Mucosa of stomach (tissue), 1 donor: ENCODE results near the gene TRIM37.
"Not testable (repeated sequence)": the region's sequence is repeated elsewhere in the genome, so short reads cannot be mapped to it uniquely, and the experiment has no call there.

Experiments
- H3K27me3 ChIP-seq: one replicate; pipeline ENCODE4 v1.7.0; 2013; ENCODE audit warnings: mild to moderate bottlenecking, low read length; ENCODE audit not compliant: control insufficient read depth, insufficient read depth
- H3K36me3 ChIP-seq: one replicate; pipeline ENCODE4 v1.7.0; 2013; ENCODE audit warnings: low read length; ENCODE audit not compliant: control insufficient read depth, insufficient read depth
- H3K4me1 ChIP-seq: one replicate; pipeline ENCODE4 v1.7.0; 2013; ENCODE audit warnings: mild to moderate bottlenecking, low read length; ENCODE audit not compliant: control insufficient read depth, insufficient read depth
- H3K4me3 ChIP-seq: one replicate; pipeline ENCODE4 v1.7.0; 2013; ENCODE audit warnings: low read length
- H3K9ac ChIP-seq: one replicate; pipeline ENCODE4 v1.7.0; 2013; ENCODE audit warnings: mild to moderate bottlenecking, low read length, moderate library complexity
- H3K9me3 ChIP-seq: one replicate; pipeline ENCODE4 v1.7.0; 2013; ENCODE audit warnings: mild to moderate bottlenecking, low read length, moderate library complexity; ENCODE audit not compliant: control insufficient read depth
- donor health status: Pancreatic carcinoma.

Gene TRIM37

DNA sequence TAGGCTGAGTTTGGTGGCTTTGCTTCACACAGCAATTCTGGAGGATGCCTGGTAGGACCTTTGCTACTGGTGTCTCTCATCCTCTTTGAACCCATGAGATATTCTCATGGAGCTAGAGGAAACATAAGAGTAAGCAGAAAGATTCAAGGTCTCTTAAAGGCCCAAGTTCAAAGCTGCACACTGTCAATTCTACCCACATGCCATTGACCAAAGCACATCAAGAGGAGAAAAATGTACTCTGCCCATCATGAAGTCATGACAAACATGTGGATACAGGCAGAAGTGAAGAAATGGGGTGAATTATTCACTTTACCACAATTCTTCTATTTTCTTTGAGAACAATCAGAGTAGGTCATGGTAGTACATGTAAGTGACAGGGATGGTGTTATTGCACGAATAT is 35.2 kb upstream of the TRIM37 start:
- H3K9ac ChIP-seq, result no peak overlapping the region
- no peaks in the 10 kb centered on the region for H3K9me3 ChIP-seq

DNA sequence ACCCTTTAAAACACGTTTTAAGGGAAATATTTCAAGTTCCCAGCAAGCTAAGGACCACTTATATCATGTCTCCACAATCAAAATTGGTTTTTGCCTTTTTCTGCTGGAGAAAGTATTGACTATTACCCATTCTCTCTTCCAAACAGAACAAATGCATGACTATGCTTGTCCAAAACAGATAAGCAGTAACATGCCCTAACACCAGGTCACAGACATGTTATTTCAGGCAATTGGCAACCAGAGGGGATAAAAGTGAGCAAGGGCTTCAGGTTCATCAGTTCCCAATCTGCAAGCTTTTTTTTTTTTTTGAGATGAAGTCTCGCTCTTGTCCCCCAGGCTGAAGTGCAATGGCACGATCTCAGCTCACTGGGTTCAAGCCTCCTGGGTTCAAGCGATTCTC is 33.3 kb upstream of the TRIM37 start:
- H3K9me3 ChIP-seq, result no peaks in the 10 kb centered on the region
- no peaks in the 10 kb centered on the region for H3K27me3 ChIP-seq
- H3K9ac ChIP-seq, result no peak overlapping the region
- no peaks in the 10 kb centered on the region for H3K36me3 ChIP-seq
- H3K4me3 ChIP-seq, result no peak overlapping the region
- no peaks in the 10 kb centered on the region for H3K4me1 ChIP-seq

More for the DNA sequence above, 35.2 kb upstream of the TRIM37 start:
- Histone ChIP-seq H3K27me3 (no peaks in the 10 kb centered on the region), H3K4me1 (no peaks in the 10 kb centered on the region), H3K4me3 (no peak overlapping the region), H3K36me3 (no peaks in the 10 kb centered on the region)

- H3K36me3 ChIP-seq, H3K27me3 ChIP-seq, H3K4me1 ChIP-seq, H3K9me3 ChIP-seq, H3K4me3 ChIP-seq, H3K9ac ChIP-seq: not testable (repeated sequence)
These were observed 31.7 kb upstream of the TRIM37 start for GRCh38 chr17:59138339-59138738.

DNA sequence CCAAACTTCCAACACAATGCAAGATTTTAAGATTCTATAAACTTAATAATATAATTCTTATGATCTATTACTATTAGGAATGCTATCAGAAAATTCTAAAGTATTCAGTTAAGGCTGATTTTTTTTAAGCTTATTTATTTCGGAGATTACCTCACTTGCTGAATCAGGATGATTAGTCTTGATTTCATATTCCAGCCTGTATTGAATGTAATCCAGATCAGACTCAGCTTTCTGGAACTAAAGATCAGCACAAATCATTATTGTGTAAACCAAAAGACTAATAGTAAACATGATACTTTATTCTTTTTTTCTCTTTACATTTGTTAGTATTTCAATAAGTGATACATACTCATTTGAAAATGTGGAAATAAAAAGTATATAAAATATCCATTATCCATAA is 24.5 kb upstream of the TRIM37 start:
- Histone ChIP-seq H3K4me1 (no peaks in the 10 kb centered on the region), H3K36me3 (no peaks in the 10 kb centered on the region), H3K9ac (no peak overlapping the region), H3K9me3 (no peaks in the 10 kb centered on the region), H3K27me3 (no peaks in the 10 kb centered on the region), H3K4me3 (no peak overlapping the region)

DNA sequence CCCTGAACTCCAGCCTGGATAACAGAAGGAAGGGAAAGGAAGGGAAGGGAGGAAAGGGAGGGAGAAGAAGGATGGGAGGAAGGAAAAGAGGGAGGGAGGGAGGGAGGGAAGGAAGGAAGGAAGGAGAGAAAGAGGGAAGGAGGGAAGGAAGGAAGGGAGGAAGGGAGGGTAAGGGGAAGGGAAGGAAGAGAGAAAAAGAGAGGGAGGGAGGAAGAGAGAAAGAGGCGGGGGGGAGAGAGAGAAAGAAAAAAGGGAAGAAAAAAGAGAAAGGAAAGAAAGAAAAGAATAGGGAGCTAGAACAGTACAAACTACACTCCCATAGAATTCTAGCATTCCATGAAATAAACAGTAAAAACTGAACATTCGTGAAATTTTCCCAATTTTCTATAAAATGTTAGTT is 23.1 kb upstream of the TRIM37 start:
- no peaks in the 10 kb centered on the region for H3K9me3 ChIP-seq
- no peak overlapping the region for H3K4me3 ChIP-seq
- no peaks in the 10 kb centered on the region for H3K36me3 ChIP-seq
- no peaks in the 10 kb centered on the region for H3K4me1 ChIP-seq
- H3K27me3 ChIP-seq, result no peaks in the 10 kb centered on the region
- no peak overlapping the region for H3K9ac ChIP-seq

- Histone ChIP-seq H3K4me3 (no peak overlapping the region), H3K36me3 (no peaks in the 10 kb centered on the region), H3K9me3 (no peaks in the 10 kb centered on the region), H3K9ac (no peak overlapping the region), H3K4me1 (no peaks in the 10 kb centered on the region), H3K27me3 (no peaks in the 10 kb centered on the region)
These were observed 20.2 kb upstream of the TRIM37 start for GRCh38 chr17:59126809-59127417.

DNA sequence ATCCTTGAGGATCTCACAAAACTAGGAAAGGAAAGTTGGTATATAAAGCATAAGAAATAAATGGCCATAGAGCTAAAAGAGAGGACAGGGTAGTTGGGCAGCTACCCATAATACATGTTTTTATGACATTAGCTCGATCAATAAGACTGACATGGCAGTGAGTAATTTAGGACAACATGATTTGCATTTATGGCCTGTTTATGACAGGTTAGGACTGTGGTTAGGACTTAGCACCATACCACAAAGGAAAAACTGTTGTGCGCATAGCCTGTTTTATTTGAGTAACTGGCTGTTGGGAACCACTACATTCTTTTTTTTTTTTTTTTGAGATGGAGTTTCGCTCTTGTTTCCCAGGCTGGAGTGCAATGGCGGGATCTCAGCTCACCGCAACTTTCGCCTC is 18.0 kb upstream of the TRIM37 start:
- Histone ChIP-seq H3K4me1 (no peaks in the 10 kb centered on the region), H3K27me3 (no peaks in the 10 kb centered on the region), H3K36me3 (no peaks in the 10 kb centered on the region), H3K9ac (no peak overlapping the region), H3K4me3 (no peak overlapping the region), H3K9me3 (no peaks in the 10 kb centered on the region)

- no peaks in the 10 kb centered on the region for H3K4me1 ChIP-seq
- H3K4me3 ChIP-seq, result no peak overlapping the region
- no peaks in the 10 kb centered on the region for H3K27me3 ChIP-seq
- no peaks in the 10 kb centered on the region for H3K9me3 ChIP-seq
- H3K9ac ChIP-seq, result no peak overlapping the region
- H3K36me3 ChIP-seq, result no peaks in the 10 kb centered on the region
These were observed 15.3 kb upstream of the TRIM37 start for GRCh38 chr17:59121901-59122480.

GRCh38 chr17:59115474-59115873 is 8.8 kb upstream of the TRIM37 start:
- Histone ChIP-seq H3K27me3 (no peaks in the 10 kb centered on the region), H3K4me3 (no peak overlapping the region), H3K4me1 (no peaks in the 10 kb centered on the region), H3K9ac (no peak overlapping the region), H3K36me3 (no peaks in the 10 kb centered on the region), H3K9me3 (no peaks in the 10 kb centered on the region)

- Histone ChIP-seq H3K9ac (no peak overlapping the region), H3K27me3 (no peaks in the 10 kb centered on the region), H3K4me3 (no peak overlapping the region), H3K36me3 (no peaks in the 10 kb centered on the region), H3K4me1 (no peaks in the 10 kb centered on the region), H3K9me3 (no peaks in the 10 kb centered on the region)
These were observed 4.9 kb upstream of the TRIM37 start for GRCh38 chr17:59111539-59111938.

- Histone ChIP-seq H3K4me1 (no peaks in the 10 kb centered on the region), H3K9me3 (no peaks in the 10 kb centered on the region), H3K27me3 (no peaks in the 10 kb centered on the region), H3K9ac (no peak overlapping the region), H3K36me3 (no peaks in the 10 kb centered on the region), H3K4me3 (no peak overlapping the region)
These were observed 4.3 kb upstream of the TRIM37 start for GRCh38 chr17:59110973-59111372.

DNA sequence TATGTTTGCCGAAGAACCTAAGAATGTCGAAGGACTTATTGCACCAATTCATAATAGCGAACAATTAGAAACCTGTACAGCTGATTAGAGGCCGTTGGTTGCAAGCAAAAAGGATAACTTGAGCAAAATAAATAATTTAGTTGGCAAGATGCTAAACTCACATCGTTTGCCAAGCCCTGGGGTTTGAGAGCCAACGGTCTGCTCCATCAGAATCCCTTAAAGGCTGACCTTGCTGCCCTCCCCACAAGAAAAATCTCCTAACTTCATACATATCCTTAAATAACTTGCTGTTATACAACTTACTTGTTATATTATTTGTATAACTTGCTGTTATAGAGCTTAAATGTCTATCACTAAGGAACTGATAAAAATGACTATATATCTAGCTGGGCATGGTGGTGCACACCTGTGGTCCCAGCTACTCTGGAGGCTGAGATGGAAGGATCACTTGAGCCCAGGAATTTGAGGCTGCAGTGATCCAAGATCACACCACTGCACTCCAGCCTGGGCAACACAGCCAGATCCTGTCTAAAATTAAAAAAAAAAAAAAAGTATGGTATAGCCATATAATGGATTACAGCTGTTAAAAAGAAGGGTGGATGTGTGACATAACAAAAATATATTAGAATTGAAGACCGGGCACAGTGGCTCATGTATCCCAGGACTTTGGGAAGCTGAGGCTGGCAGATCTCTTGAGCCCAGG is 1.9 kb upstream of the TRIM37 start:
- Histone ChIP-seq H3K4me3 (no peak overlapping the region), H3K27me3 (no peaks in the 10 kb centered on the region), H3K4me1 (no peaks in the 10 kb centered on the region), H3K36me3 (no peaks in the 10 kb centered on the region), H3K9me3 (no peaks in the 10 kb centered on the region), H3K9ac (no peak overlapping the region)
